IPS-18c (cell line): ENCODE results near the gene CYTH3.
"Not testable (repeated sequence)": the region's sequence is repeated elsewhere in the genome, so short reads cannot be mapped to it uniquely, and the experiment has no call there.

ENCODE experiments used
- H3K4me3 ChIP-seq: 2 replicates; pipeline ENCODE4 v1.7.0; 2013; ENCODE audit warnings: low read depth, mild to moderate bottlenecking, low read length, moderate library complexity; ENCODE audit not compliant: insufficient read depth
- H3K9me3 ChIP-seq: one replicate; pipeline ENCODE4 v1.6.1; 2013; ENCODE audit warnings: mild to moderate bottlenecking, low read length, moderate library complexity; ENCODE audit not compliant: control insufficient read depth, insufficient read depth

Gene CYTH3

DNA sequence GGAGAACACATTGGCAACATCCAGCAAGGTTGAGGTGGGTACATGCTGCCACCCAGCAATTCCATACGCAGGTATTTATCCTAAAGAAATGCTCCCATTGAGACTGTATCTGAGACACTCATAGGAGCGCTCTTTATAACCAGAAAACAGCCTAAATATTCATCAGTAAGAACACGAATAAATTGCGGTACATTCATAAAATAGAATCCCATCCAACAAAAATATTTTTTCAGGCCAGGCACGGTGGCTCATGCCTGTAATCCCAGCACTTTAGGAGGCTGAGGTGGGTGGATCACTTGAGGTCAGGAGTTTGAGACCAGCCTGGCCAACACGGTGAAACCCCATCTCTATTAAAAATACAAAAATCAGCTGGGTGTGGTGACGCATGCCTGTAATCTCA is 81.9 kb downstream of the CYTH3 start:
- not testable (repeated sequence) for H3K4me3 ChIP-seq, H3K9me3 ChIP-seq

DNA sequence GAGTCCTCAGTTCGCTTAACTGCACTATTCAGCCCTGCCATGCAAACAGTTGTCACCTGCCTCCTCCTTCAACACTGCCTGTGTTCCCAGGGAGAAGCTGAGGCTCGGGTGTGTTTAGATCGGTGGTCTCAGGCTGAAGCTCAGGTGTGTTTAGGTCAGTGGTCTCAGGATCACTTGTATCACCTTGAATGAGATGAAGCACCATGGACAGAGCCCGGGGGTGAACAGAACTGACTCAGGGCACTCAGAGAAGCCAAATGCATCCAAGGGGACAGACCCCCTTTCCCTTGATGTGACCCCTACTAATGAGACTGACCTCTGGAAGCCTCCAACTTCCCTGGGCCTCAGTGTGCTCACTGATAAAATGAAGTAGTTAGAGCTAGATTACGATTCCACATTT is 84.0 kb downstream of the CYTH3 start:
- no peak overlapping the region for H3K4me3 ChIP-seq
- H3K9me3 ChIP-seq, result no peaks in the 10 kb centered on the region

DNA sequence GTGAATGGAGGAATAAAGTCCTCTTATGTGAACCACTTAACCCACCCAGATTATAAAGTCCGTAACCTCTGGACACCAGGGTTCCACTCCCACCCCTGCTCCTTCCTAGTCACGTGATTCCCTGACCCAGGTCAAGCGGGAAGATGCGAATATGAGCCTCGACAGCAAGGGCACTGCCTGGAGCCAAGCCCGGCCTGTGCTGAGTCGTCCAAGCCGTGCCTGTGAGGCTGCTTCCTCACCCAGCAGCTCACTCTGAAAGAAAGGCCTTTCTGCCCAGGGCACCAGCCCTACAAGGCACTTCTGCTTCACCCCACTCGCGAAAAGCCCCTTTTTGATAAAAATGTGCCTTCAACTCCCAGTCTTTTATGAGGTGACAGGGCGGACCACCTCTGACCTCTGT is 85.8 kb downstream of the CYTH3 start:
- H3K4me3 ChIP-seq, result no peak overlapping the region
- no peaks in the 10 kb centered on the region for H3K9me3 ChIP-seq

DNA sequence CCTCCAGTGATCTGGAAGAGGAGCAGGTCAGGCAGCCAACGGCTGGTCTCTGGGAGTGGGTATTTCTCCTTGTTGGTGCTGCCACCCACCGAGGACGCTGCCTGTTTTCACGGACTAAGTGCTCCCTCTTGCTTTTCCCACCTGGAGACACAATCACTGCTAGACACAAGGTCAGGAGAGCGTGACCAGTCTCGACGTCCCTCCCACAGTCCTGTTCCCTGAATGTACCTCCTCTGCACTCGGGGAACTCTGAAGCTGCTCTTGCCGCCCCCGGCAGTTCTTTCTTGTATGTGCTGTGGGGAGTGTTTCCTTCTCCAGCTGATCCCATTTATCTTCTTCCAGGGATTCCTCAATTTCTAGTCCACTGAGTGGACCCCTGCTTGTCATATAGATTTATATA is 89.4 kb downstream of the CYTH3 start:
- no peaks in the 10 kb centered on the region for H3K9me3 ChIP-seq

DNA sequence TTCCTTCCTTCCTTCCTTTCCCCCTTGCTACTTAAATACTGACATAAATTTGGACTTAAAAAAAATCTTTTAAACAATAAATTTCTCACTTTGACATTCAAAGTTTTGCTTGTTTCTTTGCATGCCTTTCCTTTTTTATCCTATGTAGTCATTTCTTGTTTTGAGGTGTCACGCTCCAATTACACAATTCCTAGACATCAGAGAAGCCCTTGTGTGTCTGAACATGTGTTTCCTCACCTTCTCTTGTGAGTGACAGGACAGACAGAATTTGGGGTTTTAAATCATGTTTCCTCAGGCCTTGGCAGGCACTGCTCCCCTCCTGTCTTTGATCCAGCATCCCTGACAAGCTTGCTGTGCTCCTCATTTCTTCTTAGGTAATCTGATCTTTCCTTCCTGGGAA is 91.3 kb downstream of the CYTH3 start:
- H3K4me3 ChIP-seq, result no peak overlapping the region
- no peaks in the 10 kb centered on the region for H3K9me3 ChIP-seq

More for the DNA sequence above, 89.4 kb downstream of the CYTH3 start:
- no peak overlapping the region for H3K4me3 ChIP-seq

DNA sequence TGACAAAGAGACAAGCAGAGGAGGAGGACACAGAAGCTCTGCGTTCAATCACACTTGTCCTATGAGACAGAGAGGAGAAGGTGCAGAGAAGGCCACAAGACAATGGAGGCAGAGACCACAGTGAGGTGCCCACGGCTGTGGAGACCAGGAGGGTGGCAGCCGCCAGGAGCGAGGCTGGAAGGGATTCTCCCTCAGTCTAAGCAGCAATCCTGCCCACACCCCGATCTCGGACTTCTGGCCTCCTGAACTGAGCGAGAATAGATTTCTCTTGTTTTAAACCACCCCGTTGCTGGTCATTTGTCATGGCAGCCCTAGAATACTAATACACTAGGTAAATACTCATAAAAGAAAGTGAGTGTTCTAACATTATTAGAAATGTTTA is 92.1 kb downstream of the CYTH3 start:
- H3K9me3 ChIP-seq, result no peaks in the 10 kb centered on the region
- no peak overlapping the region for H3K4me3 ChIP-seq

DNA sequence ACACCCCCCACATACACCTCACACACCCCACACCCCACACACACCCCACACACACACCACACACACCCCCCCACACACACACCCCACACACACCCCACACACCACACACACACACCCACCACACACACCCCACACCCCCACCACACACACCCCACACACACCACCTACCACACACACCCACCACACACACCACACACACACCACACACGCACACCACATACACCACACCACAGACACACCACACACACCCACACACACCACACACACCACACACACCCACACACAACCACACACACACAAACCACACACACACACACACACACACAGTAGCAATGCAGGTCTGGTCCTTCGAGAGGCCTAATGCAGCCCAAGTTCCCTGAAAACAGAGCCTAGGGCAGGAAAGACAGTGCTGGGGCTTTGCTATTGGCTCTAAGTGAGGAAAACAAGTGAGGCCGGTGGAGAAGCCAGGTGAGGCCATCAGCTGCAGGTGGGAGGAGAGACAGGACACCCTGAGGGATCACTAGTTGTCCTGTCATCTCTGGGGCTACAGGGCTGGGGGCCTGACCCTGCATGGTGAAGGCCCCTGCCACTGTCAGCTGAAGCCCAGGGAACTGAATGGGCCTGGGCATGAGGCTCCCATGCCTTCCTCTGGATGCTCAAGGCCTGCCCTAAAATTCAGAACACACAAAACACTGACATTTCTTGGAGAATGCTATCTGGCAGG is 92.6 kb downstream of the CYTH3 start:
- no peaks in the 10 kb centered on the region for H3K9me3 ChIP-seq
- H3K4me3 ChIP-seq, result no peak overlapping the region

DNA sequence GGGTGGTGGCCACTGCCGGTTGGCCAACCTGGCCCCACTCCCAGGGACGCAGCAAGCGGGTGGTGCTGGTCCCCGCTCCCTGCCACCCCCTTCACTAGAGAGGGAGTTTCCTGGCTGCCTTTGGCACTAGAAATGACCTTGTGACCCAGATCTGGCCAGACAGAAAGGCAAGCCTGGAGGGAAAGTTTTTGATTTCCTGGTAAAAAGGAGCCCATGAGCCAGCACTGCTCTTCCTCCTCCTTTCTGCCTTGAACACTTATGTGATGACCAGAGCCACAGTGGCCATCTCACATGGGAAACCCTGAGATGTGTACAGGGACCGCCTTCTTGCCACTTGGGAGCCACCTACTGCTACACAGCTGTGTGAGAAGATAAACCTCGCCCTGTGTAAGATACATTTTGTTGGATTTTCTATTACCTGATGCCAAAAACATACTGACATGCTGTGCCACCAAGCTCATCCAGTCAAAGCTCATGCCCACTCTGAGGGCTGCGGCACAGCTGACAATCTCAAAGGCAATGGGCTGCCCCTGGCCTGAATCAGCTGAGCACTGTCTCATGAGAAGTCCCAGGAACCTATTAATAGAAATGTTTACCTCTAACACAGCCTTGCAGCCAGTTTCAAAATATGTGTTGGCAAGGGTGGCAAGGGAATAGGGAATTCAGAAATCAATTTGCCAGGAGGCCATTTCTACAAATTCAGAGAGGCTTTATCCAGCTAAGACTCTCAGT is 94.0 kb downstream of the CYTH3 start:
- H3K9me3 ChIP-seq, result no peaks in the 10 kb centered on the region
- no peak overlapping the region for H3K4me3 ChIP-seq

DNA sequence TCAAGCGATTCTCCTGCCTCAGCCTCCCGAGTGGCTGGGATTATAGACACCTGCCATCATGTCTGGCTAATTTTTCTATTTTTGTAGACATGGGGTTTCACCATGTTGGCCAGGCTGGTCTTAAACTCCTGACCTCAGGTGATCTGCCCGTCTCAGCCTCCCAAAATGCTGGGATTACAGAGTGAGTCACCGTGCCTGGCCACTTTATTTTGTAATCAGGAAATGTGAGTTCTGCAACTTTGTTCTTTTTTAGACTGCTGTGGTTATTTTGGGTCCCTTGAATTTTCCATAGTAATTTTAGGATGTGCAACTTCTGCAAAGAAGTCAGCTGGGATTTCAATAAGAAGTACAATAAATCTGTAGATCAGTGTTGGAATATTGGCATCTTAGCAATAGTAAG is 96.8 kb downstream of the CYTH3 start:
- Histone ChIP-seq H3K4me3 (no peak overlapping the region), H3K9me3 (no peaks in the 10 kb centered on the region)

DNA sequence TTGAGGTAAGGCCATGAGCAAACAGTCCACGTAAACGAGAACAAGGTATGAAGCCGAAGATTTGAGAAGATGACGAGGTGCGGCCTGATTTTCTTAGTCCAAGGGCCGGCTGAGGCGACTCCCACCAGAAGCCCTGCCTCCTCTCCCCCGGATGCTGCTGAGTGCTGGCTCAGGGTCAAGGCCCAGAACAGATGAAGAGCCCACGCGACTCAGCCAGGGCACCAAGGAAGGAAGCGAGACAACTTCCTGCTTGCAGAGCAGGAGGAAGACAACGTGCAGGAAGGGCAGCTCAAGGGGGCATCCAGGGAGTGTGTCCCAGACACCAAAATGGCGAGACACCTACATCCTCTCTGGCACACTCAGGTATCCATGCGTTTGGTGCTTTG is 99.5 kb downstream of the CYTH3 start:
- Histone ChIP-seq H3K4me3 (no peak overlapping the region), H3K9me3 (no peaks in the 10 kb centered on the region)

DNA sequence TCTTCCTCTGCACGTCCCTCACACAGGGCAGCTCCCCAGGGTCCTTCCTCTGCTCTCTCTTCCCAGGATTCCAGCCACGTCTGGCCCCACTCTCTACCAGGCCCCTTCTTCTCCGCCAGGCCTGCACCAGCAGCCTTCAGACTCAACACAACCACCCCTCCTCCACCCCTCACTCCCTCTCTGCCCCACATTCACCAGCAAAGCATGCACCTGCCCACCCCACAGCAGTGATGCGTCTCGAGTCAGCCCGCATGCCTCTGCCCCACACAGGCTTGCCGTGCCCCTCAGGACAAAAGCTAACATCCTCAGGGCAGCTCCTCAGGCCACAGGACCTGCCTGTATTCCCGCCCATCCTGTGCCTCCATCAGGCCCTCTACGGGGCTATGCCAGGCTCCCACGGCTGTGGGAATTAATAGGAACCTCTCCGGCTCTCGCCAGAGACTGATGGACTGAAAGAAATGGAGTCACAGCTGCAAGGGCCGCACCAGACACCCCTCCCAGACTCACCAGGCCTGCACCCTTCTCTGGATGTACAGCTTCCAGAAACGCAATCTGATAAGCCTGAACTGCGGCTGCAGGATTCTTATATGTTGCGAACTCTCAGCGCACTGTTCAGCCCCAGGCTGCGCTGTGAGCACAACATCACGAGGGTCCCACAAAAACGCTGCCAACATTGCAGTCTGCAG is 100.1 kb downstream of the CYTH3 start:
- no peak overlapping the region for H3K4me3 ChIP-seq

DNA sequence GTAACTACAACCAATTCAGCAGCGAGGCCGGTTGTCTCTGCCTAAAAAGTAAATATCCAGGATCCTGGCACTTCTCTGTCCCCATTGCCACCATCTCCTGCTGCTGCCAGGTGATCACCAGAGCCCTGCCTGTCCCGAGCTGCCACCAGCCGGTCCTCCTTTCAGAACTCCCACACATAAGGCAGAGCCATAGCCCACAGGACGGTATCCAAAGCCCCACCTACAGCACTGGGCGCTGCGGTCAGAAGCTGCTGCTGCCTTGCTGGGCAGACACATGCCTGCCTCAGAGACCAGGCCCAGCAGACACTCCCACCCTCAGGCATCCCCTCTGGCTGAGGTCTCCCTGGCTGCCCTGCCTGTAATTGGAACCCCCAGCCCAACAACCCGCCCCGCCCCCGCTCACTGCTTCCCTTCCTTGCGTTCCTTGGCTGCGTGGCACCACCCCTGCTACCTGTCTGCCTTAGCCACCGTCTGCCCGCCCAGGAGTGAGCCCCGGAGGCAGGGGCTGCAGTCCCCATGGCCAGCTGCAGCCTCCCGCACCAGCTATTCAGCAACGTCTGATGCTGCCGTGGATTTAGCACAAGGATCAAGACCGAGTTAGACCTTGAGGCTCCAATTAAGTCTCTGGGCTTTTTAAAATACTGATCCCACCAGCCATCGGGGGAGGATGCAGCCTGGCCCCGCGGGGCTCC is 100.7 kb downstream of the CYTH3 start:
- H3K9me3 ChIP-seq, result no peaks in the 10 kb centered on the region
- H3K4me3 ChIP-seq, result no peak overlapping the region

More for the DNA sequence above, 100.1 kb downstream of the CYTH3 start:
- H3K9me3 ChIP-seq, result no peaks in the 10 kb centered on the region

DNA sequence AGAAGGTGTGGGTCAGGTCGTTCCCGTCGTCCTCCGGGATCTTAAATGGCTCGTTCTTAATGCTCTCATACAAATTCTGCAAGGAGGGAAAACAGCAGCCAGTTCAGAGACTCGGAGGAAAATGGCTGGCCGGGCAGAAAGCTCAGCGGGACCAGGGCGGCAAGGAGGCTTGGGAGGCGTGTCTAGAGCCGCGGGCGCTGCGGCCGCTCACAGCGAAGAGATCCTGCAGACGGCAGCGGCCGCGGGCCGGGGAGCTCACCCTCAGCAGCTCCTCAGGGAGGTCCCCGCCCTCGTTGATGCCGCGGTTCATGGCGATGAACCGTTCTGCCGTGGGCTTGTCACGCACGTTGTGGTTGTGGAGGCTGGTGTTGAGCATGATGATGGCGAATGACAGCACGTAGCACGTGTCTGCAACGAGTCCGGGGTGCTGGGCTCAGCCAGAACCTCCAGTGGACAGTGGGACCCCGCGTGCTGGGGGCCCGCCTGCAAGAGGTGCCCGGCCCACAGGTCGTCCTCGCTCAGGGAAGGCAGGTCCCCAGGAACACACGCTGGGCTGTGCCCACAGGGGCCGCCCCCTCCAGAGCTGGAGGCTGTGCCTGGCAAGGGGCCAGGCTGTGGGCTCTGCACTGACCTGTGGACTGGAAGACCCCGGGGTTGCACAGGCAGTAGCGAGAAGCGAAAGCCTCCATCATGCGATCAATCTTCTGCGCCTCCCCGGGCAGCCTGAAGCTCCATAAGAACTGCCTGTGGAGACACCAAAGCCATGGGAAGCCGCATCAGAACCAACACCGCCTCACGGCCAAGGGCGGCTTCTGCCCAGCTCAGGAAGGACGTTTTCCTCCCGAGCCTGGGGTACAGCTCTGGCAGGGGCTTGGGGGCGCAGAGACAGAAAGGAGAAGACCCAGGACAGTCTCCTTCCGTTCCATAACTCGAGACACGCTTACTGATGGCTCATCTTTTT is 101.6 kb downstream of the CYTH3 start:
- Histone ChIP-seq H3K9me3 (no peaks in the 10 kb centered on the region), H3K4me3 (no peak overlapping the region)

DNA sequence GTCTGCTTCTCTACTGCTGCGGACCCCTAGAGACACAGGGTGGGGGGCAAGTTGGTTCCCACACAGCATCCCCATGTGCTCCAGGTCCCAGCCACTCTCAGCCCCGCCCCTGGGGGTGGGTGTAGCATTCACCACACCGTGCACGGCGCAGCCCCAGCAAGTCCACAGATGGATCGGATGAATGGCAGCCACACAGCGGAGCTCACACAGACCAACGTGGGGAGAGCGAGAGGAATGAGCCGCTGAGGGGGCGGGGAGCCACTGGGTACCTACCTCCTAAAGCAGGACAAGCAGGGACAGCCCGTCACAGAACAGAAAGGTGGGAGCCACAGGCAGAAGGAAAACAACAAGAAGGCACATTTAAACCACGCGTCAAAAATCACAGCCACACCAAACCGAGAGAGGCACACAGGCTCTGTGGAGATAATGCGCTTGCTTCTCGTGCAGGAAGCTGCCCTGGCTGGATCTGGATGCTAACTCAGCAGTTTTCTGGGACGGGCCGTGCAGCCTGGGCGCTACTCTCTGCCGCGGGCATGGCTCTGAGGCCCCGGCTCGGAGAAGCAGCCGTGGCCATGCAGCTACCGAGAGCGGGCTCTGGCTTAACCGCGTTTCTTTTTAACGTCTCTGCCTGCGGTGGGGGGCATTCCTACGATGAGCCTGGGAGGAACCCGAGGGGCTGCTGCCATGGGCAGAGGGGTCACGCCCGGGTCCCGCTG is 102.5 kb downstream of the CYTH3 start:
- Histone ChIP-seq H3K4me3 (no peak overlapping the region), H3K9me3 (no peaks in the 10 kb centered on the region)

DNA sequence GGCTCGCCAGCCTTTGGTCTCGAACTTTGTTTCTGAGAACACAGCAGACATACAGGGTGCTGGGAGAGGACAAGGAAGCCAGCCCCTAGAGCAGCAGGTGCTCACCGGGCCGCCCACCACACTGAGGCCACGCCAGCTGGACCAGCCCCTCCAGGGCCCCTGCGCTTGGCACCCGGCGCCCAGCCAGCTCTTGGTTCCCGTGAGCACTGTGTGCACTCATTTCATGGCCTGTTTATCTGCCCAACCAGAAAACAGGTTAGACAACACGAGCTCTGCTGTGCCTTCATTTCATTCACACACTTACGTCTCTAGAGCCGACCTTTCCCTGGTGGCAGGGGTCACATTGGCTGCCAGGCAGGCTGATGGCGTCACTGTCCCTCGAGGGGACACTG is 104.0 kb downstream of the CYTH3 start:
- H3K4me3 ChIP-seq, result no peak overlapping the region
- no peaks in the 10 kb centered on the region for H3K9me3 ChIP-seq
